Measurements from ENCODE around the gene OAT. TPM values are rescaled to one million over a fixed set of nuclear protein-coding genes. Genes with fewer than 3 reads are reported as not detected.
"Not testable (repeated sequence)": the region's sequence is repeated elsewhere in the genome, so short reads cannot be mapped to it uniquely, and the experiment has no call there.

The OAT gene
- total and polyA plus RNA-seq, 9 donors = 56.3 to 128 (median 74.6) TPM

DNA sequence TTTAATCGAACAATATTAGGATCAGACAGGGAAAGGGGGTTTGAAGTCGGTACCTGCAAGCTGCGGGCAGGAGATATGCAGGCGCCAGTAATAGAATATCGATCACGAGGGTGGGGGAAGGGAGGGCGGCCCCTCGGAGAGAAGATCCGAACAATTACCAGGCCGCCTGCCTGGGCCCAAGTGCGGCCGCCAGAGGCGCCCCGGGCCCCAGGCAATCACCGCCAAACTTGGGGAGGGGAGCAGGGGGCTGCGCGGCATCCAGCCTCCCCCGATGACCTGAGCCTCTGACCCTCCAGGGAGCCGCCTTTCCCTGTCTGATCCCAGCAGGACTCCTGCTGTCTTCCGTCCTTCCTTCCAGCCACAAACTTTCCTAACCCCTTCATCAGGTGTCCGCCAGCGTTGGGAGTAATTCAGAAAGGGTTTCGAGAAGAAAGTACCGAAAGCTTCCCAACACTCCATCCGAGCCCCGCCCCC lies 30.0 kb upstream of the OAT start:
- H3K36me3 ChIP-seq (ENCODE audit: control insufficient read depth, insufficient read depth, low read length) = no peaks in the 10 kb centered on the region
- under 1% methylated on average over 19 of the region's 26 CpGs for WGBS (ENCODE audit: insufficient coverage)
- no peak overlapping the region for H3K4me3 ChIP-seq (ENCODE audit: low read length)
- H3K27me3 ChIP-seq (ENCODE audit: control insufficient read depth, insufficient read depth, low read length) = peaks cover 87% of the 10 kb centered on the region
- peaks cover 28% of the 10 kb centered on the region for H3K4me1 ChIP-seq (ENCODE audit: control insufficient read depth, insufficient read depth, low read length)
- no peak for DNase-seq
- no peak overlapping the region for H3K27ac ChIP-seq (ENCODE audit: low read length)
- H3K9me3 ChIP-seq (replicated peaks; ENCODE audit: control insufficient read depth, low read depth, low read length) = no peaks in the 10 kb centered on the region

DNA sequence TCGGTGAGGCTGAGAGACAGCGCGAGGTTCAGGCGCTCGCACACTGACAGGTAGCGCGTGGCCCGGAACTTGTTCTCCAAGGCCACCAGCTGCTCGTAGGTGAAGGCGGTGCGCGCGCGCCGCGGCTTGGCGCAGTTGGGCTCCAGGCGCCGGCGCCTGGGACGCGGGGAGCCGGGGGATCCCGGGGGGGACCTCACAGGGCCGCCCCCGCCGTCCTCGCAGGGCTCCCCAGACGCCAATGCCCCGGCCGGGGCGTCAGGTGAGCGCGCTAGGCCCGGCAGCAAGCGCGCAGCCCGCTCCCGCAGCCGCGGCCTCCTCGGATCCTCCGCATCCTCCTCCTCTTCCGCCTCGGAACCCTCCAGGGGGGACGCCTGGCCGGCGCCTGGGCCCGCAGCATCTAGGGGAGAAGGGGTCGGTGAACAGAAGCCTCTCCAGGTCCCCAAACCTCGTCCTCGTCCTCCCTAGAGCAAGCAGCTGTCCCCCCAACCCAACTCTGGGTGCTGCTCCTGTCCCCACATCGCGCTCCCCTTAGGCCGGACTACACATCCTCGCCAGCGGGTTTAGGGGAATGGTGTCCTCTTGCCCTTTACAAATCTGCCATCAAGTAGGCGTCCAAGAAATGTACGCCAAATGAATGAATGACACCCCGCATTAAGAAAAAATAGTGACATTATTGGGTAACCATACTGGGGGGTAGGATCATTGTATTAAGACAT lies 29.2 kb upstream of the OAT start:
- peaks cover 28% of the 10 kb centered on the region for H3K4me1 ChIP-seq (ENCODE audit: control insufficient read depth, insufficient read depth, low read length)
- H3K4me3 ChIP-seq (ENCODE audit: low read length) = no peak overlapping the region
- H3K9me3 ChIP-seq (replicated peaks; ENCODE audit: control insufficient read depth, low read depth, low read length) = no peaks in the 10 kb centered on the region
- peaks cover 83% of the 10 kb centered on the region for H3K27me3 ChIP-seq (ENCODE audit: control insufficient read depth, insufficient read depth, low read length)
- H3K36me3 ChIP-seq (ENCODE audit: control insufficient read depth, insufficient read depth, low read length) = no peaks in the 10 kb centered on the region
- DNase-seq = no peak
- no peak overlapping the region for H3K27ac ChIP-seq (ENCODE audit: low read length)
- WGBS (ENCODE audit: insufficient coverage) = 3% methylated on average over 48 of the region's 60 CpGs

- 7% methylated on average over 69 of the region's 71 CpGs for WGBS (ENCODE audit: insufficient coverage)
- no peak for DNase-seq
- peaks cover 28% of the 10 kb centered on the region for H3K4me1 ChIP-seq (ENCODE audit: control insufficient read depth, insufficient read depth, low read length)
- H3K4me3 ChIP-seq (ENCODE audit: low read length) = no peak overlapping the region
- H3K27ac ChIP-seq (ENCODE audit: low read length) = no peak overlapping the region
- peaks cover 76% of the 10 kb centered on the region for H3K27me3 ChIP-seq (ENCODE audit: control insufficient read depth, insufficient read depth, low read length)
- no peaks in the 10 kb centered on the region for H3K9me3 ChIP-seq (replicated peaks; ENCODE audit: control insufficient read depth, low read depth, low read length)
- H3K36me3 ChIP-seq (ENCODE audit: control insufficient read depth, insufficient read depth, low read length) = no peaks in the 10 kb centered on the region
These were observed 28.4 kb upstream of the OAT start for GRCh38 chr10:124446830-124447750.

DNA sequence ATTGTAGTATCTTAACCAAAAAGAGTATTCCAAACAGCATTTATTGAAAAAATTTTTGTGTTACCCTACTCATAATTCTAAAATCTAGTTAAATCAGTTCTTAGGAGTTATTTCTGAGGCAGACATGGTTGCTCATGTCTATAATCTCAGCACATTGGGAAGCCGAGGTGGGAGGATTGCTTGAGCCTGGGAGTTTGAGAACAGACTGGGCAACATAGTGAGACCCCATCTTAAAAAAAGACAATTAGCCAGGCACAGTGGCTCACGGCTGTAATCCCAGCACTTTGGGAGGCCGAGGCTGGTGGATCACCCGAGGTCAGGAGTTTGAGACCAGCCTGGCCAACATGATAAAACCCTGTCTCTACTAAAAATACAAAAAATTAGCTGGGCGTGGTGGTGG lies 23.0 kb upstream of the OAT start:
- 83% methylated on average over 1 of the region's 5 CpGs for WGBS (ENCODE audit: insufficient coverage)
- DNase-seq; H3K4me1 ChIP-seq (ENCODE audit: control insufficient read depth, insufficient read depth, low read length): not testable (repeated sequence)

GRCh38 chr10:124436191-124436638 lies 17.5 kb upstream of the OAT start:
- no peak overlapping the region for H3K4me3 ChIP-seq (ENCODE audit: low read length)
- no peaks in the 10 kb centered on the region for H3K4me1 ChIP-seq (ENCODE audit: control insufficient read depth, insufficient read depth, low read length)
- DNase-seq = no peak
- H3K36me3 ChIP-seq (ENCODE audit: control insufficient read depth, insufficient read depth, low read length) = no peaks in the 10 kb centered on the region
- no peaks in the 10 kb centered on the region for H3K9me3 ChIP-seq (replicated peaks; ENCODE audit: control insufficient read depth, low read depth, low read length)
- no peak overlapping the region for H3K27ac ChIP-seq (ENCODE audit: low read length)
- 79% methylated on average over 6 of the region's 8 CpGs for WGBS (ENCODE audit: insufficient coverage)
- peaks cover 2% of the 10 kb centered on the region for H3K27me3 ChIP-seq (ENCODE audit: control insufficient read depth, insufficient read depth, low read length)

More for the DNA sequence above, 23.0 kb upstream of the OAT start:
- peaks cover 27% of the 10 kb centered on the region for H3K27me3 ChIP-seq (ENCODE audit: control insufficient read depth, insufficient read depth, low read length)
- not testable (repeated sequence) for H3K36me3 ChIP-seq (ENCODE audit: control insufficient read depth, insufficient read depth, low read length); H3K4me3 ChIP-seq (ENCODE audit: low read length); H3K9me3 ChIP-seq (replicated peaks; ENCODE audit: control insufficient read depth, low read depth, low read length); H3K27ac ChIP-seq (ENCODE audit: low read length)

GRCh38 chr10:124435683-124436082 lies 17.0 kb upstream of the OAT start:
- H3K27ac ChIP-seq (ENCODE audit: low read length); H3K4me1 ChIP-seq (ENCODE audit: control insufficient read depth, insufficient read depth, low read length); DNase-seq; H3K4me3 ChIP-seq (ENCODE audit: low read length); H3K9me3 ChIP-seq (replicated peaks; ENCODE audit: control insufficient read depth, low read depth, low read length); H3K27me3 ChIP-seq (ENCODE audit: control insufficient read depth, insufficient read depth, low read length); H3K36me3 ChIP-seq (ENCODE audit: control insufficient read depth, insufficient read depth, low read length): not testable (repeated sequence)
- WGBS (ENCODE audit: insufficient coverage) = 100% methylated on average over 1 of the region's 4 CpGs

- H3K36me3 ChIP-seq (ENCODE audit: control insufficient read depth, insufficient read depth, low read length) = no peaks in the 10 kb centered on the region
- no peak for DNase-seq
- H3K27me3 ChIP-seq (ENCODE audit: control insufficient read depth, insufficient read depth, low read length) = peaks cover 4% of the 10 kb centered on the region
- H3K27ac ChIP-seq (ENCODE audit: low read length) = no peak overlapping the region
- 83% methylated on average over 1 of the region's 3 CpGs for whole genome bisulfite sequencing (ENCODE audit: insufficient coverage)
- H3K9me3 ChIP-seq (replicated peaks; ENCODE audit: control insufficient read depth, low read depth, low read length) = no peaks in the 10 kb centered on the region
- H3K4me1 ChIP-seq (ENCODE audit: control insufficient read depth, insufficient read depth, low read length) = no peaks in the 10 kb centered on the region
- H3K4me3 ChIP-seq (ENCODE audit: low read length) = no peak overlapping the region
These were observed 14.7 kb upstream of the OAT start for GRCh38 chr10:124433461-124433860.

DNA sequence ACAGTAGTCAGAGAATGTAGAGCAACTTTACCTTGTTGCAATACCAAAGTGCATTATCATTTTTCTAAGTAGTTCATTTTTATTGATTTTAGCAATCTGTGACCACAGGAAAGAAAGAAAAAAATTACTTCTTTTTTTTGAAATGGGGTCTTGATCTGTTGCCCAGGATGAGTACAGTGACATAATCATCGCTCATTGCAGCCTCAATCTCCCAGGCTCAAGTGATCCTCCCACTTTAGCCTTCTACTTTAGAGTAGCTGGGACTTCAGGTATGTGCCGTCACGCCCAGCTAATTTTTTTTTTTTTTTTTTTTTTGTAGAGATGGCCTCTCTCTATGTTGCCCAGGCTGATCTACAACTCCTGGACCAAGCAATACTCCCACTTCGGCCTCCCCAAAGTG lies 11.4 kb upstream of the OAT start:
- no peak for DNase-seq
- H3K36me3 ChIP-seq (ENCODE audit: control insufficient read depth, insufficient read depth, low read length) = no peaks in the 10 kb centered on the region
- no peaks in the 10 kb centered on the region for H3K4me1 ChIP-seq (ENCODE audit: control insufficient read depth, insufficient read depth, low read length)
- no peaks in the 10 kb centered on the region for H3K9me3 ChIP-seq (replicated peaks; ENCODE audit: control insufficient read depth, low read depth, low read length)
- no CpG with 5 or more reads among the region's 4 CpGs for WGBS (ENCODE audit: insufficient coverage)
- H3K27me3 ChIP-seq (ENCODE audit: control insufficient read depth, insufficient read depth, low read length) = peaks cover 13% of the 10 kb centered on the region
- H3K4me3 ChIP-seq (ENCODE audit: low read length) = no peak overlapping the region
- no peak overlapping the region for H3K27ac ChIP-seq (ENCODE audit: low read length)

DNA sequence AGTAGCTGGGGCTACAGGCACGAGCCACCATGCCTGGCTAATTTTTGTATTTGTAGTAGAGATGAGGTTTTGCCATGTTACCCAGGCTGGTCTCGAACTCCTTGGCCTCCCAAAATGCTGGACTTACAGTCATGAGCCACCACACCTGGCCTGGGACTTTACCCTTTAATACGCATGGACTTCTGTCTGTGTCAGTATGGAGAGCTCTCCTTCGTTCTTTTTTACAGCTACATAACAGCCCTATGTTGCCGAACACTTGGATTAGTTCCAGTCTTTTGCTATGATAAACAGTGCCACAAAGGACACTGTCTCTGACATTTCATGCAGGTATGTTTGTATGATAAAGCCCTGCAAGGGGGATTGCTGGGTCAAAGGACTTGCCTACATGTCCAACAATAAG lies 10.9 kb upstream of the OAT start:
- H3K27ac ChIP-seq (ENCODE audit: low read length) = no peak overlapping the region
- no peak overlapping the region for H3K4me3 ChIP-seq (ENCODE audit: low read length)
- WGBS (ENCODE audit: insufficient coverage) = 65% methylated on average over 2 of the region's 5 CpGs
- no peaks in the 10 kb centered on the region for H3K9me3 ChIP-seq (replicated peaks; ENCODE audit: control insufficient read depth, low read depth, low read length)
- peaks cover 15% of the 10 kb centered on the region for H3K27me3 ChIP-seq (ENCODE audit: control insufficient read depth, insufficient read depth, low read length)
- no peak for DNase-seq
- no peaks in the 10 kb centered on the region for H3K4me1 ChIP-seq (ENCODE audit: control insufficient read depth, insufficient read depth, low read length)
- no peaks in the 10 kb centered on the region for H3K36me3 ChIP-seq (ENCODE audit: control insufficient read depth, insufficient read depth, low read length)

DNA sequence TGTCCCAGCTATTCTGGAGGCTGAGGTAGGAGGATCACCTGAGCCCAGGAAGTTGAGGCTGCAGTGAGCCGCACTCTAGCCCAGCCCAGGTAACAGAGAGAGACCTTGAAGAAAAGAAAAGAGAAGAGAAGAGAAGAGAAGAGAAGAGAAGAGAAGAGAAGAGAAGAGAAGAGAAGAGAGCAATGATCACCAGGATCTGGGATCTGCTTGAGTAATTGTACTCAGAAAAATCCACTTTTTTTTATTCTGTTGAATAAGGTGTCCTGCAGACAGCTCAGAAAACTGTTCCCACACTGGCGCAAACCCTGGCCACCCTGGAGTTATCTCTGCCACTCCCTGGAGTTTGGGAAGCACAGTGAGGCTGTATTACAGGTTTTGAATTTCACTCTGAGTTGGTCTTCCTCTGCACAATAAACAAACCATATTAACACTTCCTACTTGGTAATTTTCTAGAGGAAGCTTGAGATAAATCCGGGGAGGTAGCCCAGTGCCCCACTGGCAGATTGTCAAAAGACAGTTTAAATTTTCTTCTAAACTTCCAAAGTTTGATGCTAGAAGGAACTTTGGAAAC lies 9.6 kb upstream of the OAT start:
- DNase-seq = no peak
- Histone ChIP-seq H3K27me3 (ENCODE audit: control insufficient read depth, insufficient read depth, low read length) (peaks cover 20% of the 10 kb centered on the region), H3K9me3 (replicated peaks; ENCODE audit: control insufficient read depth, low read depth, low read length) (no peaks in the 10 kb centered on the region), H3K4me1 (ENCODE audit: control insufficient read depth, insufficient read depth, low read length) (no peaks in the 10 kb centered on the region), H3K27ac (ENCODE audit: low read length) (no peak overlapping the region), H3K36me3 (ENCODE audit: control insufficient read depth, insufficient read depth, low read length) (no peaks in the 10 kb centered on the region), H3K4me3 (ENCODE audit: low read length) (no peak overlapping the region)
- 100% methylated on average over 1 of the region's 3 CpGs for WGBS (ENCODE audit: insufficient coverage)

Data from muscle of leg (tissue), 11 donors.